K562 (cell line): ENCODE data around the gene URAD. TPM values are rescaled to one million over a fixed set of nuclear protein-coding genes. Genes with fewer than 3 reads are reported as not detected.

Source experiments
- ATAC-seq: fragments of 200-7000 bp; cut with Tn5 transposase; 3 replicates; pipeline ENCODE4 v1.9.1; 2020; ENCODE audit warnings: moderate library complexity
- BruUV-seq: library from RNA; stranded (reverse); fragments of 400-500 nt; replicated peaks from 2 replicates; lab custom pipeline; 2021; lab: Mats Ljungman, UMichigan
- CTCF ChIA-PET: fragments of 300-600 bp; formaldehyde crosslinking; extraction: SDS; loops from one replicate; lab custom pipeline; 2021; ENCODE audit warnings: low intra/inter-chr PET ratio; lab: Yijun Ruan, JAX
- POLR2A ChIA-PET: fragments of 300-600, 350-650 bp; sonication (Branson Sonifier 250); formaldehyde crosslinking; extraction: SDS; loops from one replicate; lab custom pipeline; 2021; ENCODE audit warnings: antibody characterized with exemption, inconsistent platforms; lab: Yijun Ruan, JAX
- DNase-seq, 4 experiments: peaks; one replicate each; pipeline versions ENCODE4 v3.0.0 to v3.0.0-alpha.2; 2011 to 2018; ENCODE audit warnings: low spot score in 3 of 4, mixed read lengths in 3 of 4; ENCODE audit errors: extremely low read depth in 1 of 4
- FAIRE-seq: peaks from 2 replicates; lab custom pipeline; 2011; peaks lifted over from hg19 to GRCh38; lab: Jason Lieb, UNC
- H2AFZ ChIP-seq: 2 replicates; pipeline ENCODE4 v1.6.0; 2011; ENCODE audit warnings: low read depth, low read length, control low read depth, inconsistent platforms
- H3K27ac ChIP-seq: fragments of 200-600 bp; 3 replicates; pipeline ENCODE4 v1.8.0; 2011; ENCODE audit warnings: low read depth, mild to moderate bottlenecking, control low read depth, inconsistent platforms, low read length, moderate library complexity, mixed read lengths; ENCODE audit errors: extremely low read depth
- H3K27me3 ChIP-seq, 2 experiments: fragments of 300-600 bp in 1 of 2; 2 replicates in 1 of 2; 3 replicates in 1 of 2; pipeline versions ENCODE4 v1.6.0 to v1.8.0; 2011; ENCODE audit warnings: inconsistent platforms in 2 of 2, low read length in 2 of 2, mild to moderate bottlenecking in 1 of 2, mixed read lengths in 1 of 2, moderate library complexity in 1 of 2; ENCODE audit not compliant: control insufficient read depth in 2 of 2, insufficient read depth in 2 of 2
- H3K36me3 ChIP-seq: fragments of 300-600 bp; 3 replicates; pipeline ENCODE4 v1.8.0; 2011; ENCODE audit warnings: mild to moderate bottlenecking, low read length, inconsistent platforms; ENCODE audit not compliant: control insufficient read depth, insufficient read depth
- H3K4me1 ChIP-seq, 2 experiments: fragments of 200-600 bp in 1 of 2; replicated peaks in 1 of 2; 2 replicates in 1 of 2; 3 replicates in 1 of 2; pipeline versions ENCODE4 v1.5.1 to v1.8.0; 2011; ENCODE audit warnings: inconsistent platforms in 2 of 2, low read length in 2 of 2, mild to moderate bottlenecking in 1 of 2, mixed read lengths in 1 of 2, moderate library complexity in 1 of 2; ENCODE audit not compliant: control insufficient read depth in 2 of 2, insufficient read depth in 2 of 2
- H3K4me2 ChIP-seq: 2 replicates; pipeline ENCODE4 v1.6.1; 2011; ENCODE audit warnings: low read length, control low read depth, inconsistent platforms, mixed read lengths; ENCODE audit not compliant: insufficient read depth
- H3K4me3 ChIP-seq: fragments of 200-600 bp; sonication (generic), shearing (Covaris generic); 2 replicates; pipeline ENCODE4 v1.5.1; 2016; ENCODE audit warnings: control low read depth, inconsistent platforms
- H3K79me2 ChIP-seq: fragments of 200-600 bp; 3 replicates; pipeline ENCODE4 v1.8.0; 2011; ENCODE audit warnings: low read length, inconsistent platforms; ENCODE audit not compliant: control insufficient read depth, insufficient read depth
- H3K9ac ChIP-seq, 2 experiments: 2 replicates each; pipeline versions ENCODE4 v1.6.0 to v1.6.1; 2011; ENCODE audit warnings: low read depth in 2 of 2, low read length in 2 of 2, control low read depth in 1 of 2, inconsistent platforms in 1 of 2, mild to moderate bottlenecking in 1 of 2, mixed read lengths in 1 of 2; ENCODE audit not compliant: insufficient read depth in 1 of 2
- H3K9me1 ChIP-seq: one replicate; pipeline ENCODE4 v1.6.0; 2011; ENCODE audit warnings: inconsistent platforms, mild to moderate bottlenecking, low read length, moderate library complexity; ENCODE audit not compliant: control insufficient read depth, insufficient read depth
- H3K9me3 ChIP-seq: replicated peaks from 2 replicates; pipeline ENCODE4 v1.5.1; 2011; ENCODE audit warnings: low read depth, low read length, inconsistent platforms; ENCODE audit not compliant: control insufficient read depth, insufficient read depth
- H4K20me1 ChIP-seq: replicated peaks from 2 replicates; pipeline ENCODE4 v1.6.1; 2011; ENCODE audit warnings: low read length, inconsistent platforms, mixed read lengths; ENCODE audit not compliant: control insufficient read depth, insufficient read depth
- CREB3 ChIP-seq: fragments of 450-650 bp; conservative IDR thresholded peaks from 2 replicates; pipeline ENCODE4 v1.6.1; 2016; ENCODE audit warnings: missing genetic modification characterization, low read depth, mild to moderate bottlenecking, missing compliant biosample characterization, moderate library complexity
- DNMT1 ChIP-seq: fragments of 450-650 bp; IDR thresholded peaks from 2 replicates; pipeline ENCODE4 v1.6.1; 2016; ENCODE audit warnings: antibody characterized with exemption, mild to moderate bottlenecking
- ELF4 ChIP-seq: fragments of 450-650 bp; formaldehyde crosslinking; IDR thresholded peaks from 2 replicates; pipeline ENCODE4 v1.4.0; 2022; ENCODE audit warnings: missing genetic modification characterization
- EP300 ChIP-seq: IDR thresholded peaks from 2 replicates; pipeline ENCODE4 v1.6.1; 2012; ENCODE audit warnings: low read length, improper control_type of control experiment
- MCM5 ChIP-seq: fragments of 450-650 bp; IDR thresholded peaks from 2 replicates; pipeline ENCODE4 v1.6.1; 2016; ENCODE audit warnings: low read depth
- NBN ChIP-seq: fragments of 450-650 bp; IDR thresholded peaks from 2 replicates; pipeline ENCODE4 v1.6.1; 2016; ENCODE audit warnings: low read depth, mild to moderate bottlenecking
- RFX1 ChIP-seq: fragments of 450-650 bp; IDR thresholded peaks from 2 replicates; pipeline ENCODE4 v1.6.1; 2016; ENCODE audit warnings: mild to moderate bottlenecking, moderate library complexity
- SMAD4 ChIP-seq: fragments of 250-450 bp; sonication (Bioruptor Pico); conservative IDR thresholded peaks from 2 replicates; pipeline ENCODE4 v1.8.0; 2021; ENCODE audit warnings: inconsistent platforms, mild to moderate bottlenecking, moderate library complexity
- SRSF9 ChIP-seq: fragments of 200-400 bp; formaldehyde crosslinking; IDR thresholded peaks from 2 replicates; pipeline ENCODE4 v1.6.1; 2017; ENCODE audit warnings: low read depth, low read length, borderline replicate concordance
- TEAD1 ChIP-seq, 2 experiments: fragments of 450-650 bp in 1 of 2; sonication (generic) in 1 of 2; formaldehyde crosslinking; IDR thresholded peaks; 2 replicates each; pipeline versions ENCODE4 v1.4.0 to v1.8.0; 2020 to 2022; ENCODE audit warnings: mild to moderate bottlenecking in 2 of 2, missing genetic modification reagents in 1 of 2
- XRCC3 ChIP-seq: fragments of 450-650 bp; IDR thresholded peaks from 2 replicates; pipeline ENCODE4 v1.6.1; 2017; ENCODE audit warnings: mild to moderate bottlenecking, moderate library complexity
- ZNF512 ChIP-seq: IDR thresholded peaks from 2 replicates; pipeline ENCODE4 v1.6.1; 2016; ENCODE audit warnings: missing genetic modification characterization, missing compliant biosample characterization
- ZNF583 ChIP-seq: fragments of 250-450 bp; sonication (Bioruptor Pico); IDR thresholded peaks from 2 replicates; pipeline ENCODE4 v1.4.0; 2020
- ZNF778 ChIP-seq: fragments of 450-650 bp; formaldehyde crosslinking; IDR thresholded peaks from 2 replicates; pipeline ENCODE4 v1.4.0; 2020; ENCODE audit warnings: mild to moderate bottlenecking, moderate library complexity
- whole genome bisulfite sequencing: fragments of 100-300 bp; shearing (Covaris generic); methylation state at CpG from one replicate; pipeline ENCODE4 v1.1.6; 2016; ENCODE audit warnings: low coverage, mixed read lengths; ENCODE audit not compliant: insufficient coverage; ENCODE audit errors: missing lambda C conversion rate; 5-methylcytosine and 5-hydroxymethylcytosine counted together
- in situ Hi-C: fragments of 300-500 bp; cut with MboI; formaldehyde crosslinking; loops from 4 replicates; pipeline ENCODE4 v1.15.0; 2018; ENCODE audit warnings: inconsistent platforms, mixed read lengths
- intact Hi-C: fragments of 100-400 bp; cut with micrococcal nuclease; formaldehyde crosslinking; loops from 2 replicates; pipeline ENCODE4 v1.14.2; 2022
- polyA plus RNA-seq, 8 experiments: library from polyadenylated mRNA; depleted of rRNA in 4 of 8; stranded (reverse) in 5 of 8; unstranded in 3 of 8; fragments of >200 nt; fragmentation: Nextera tagmentation in 2 of 8; fragmentation: Illumina TruSeq in 1 of 8; extraction: Ambion mirVana in 2 of 8; extraction: Trizol in 1 of 8; gene quantifications; 2 replicates each; pipeline versions ENCODE4 v1.2.1 to v1.2.3, GENCODE V29; 2011 to 2014; ENCODE audit warnings: inconsistent platforms in 1 of 8, missing spikeins in 1 of 8
- total RNA-seq, 7 experiments: library from RNA; depleted of rRNA in 6 of 7; stranded (reverse); fragments of >200 nt in 6 of 7; fragmentation: Illumina TruSeq in 2 of 7; extraction: Trizol in 2 of 7; gene quantifications; 2 replicates each; pipeline versions ENCODE4 v1.2.1 to v1.2.3, GENCODE V29; 2011 to 2021; ENCODE audit warnings: low replicate concordance in 1 of 7

URAD gene
- total and polyA plus RNA-seq, 9 of the 15 experiments (the other 6 are each of a cell fraction or from before 2014, with no cell fraction given) = not detected

GRCh38 chr13:28012896-28013295, 24.4 kb upstream of the URAD start (continued):
- TF ChIP-seq NBN = no peak

DNA sequence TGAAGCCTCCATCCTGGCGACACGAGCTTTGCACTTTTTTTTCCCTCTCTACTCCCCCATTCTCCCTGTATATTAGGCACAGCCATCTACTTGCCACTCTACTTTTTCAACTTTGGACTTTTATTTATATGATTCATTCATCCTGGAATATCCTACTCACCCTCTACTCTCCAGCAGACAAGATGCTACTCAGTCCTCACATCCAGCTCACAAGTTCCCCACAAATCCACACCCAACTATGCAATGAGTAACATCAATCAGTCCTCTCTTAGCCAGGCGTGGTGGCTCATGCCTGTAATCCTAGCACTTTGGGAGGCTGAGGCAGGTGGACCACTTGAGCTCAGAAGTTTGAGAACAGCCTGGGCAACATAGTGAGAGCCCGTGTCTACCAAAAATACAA, 23.9 kb upstream of the URAD start:
- DNase-seq = no peak
- in situ Hi-C loops = no loop called here
- Histone ChIP-seq H3K4me1 (no peaks in the 10 kb centered on the region), H3K9me1 (no peaks in the 10 kb centered on the region), H3K9me3 (no peaks in the 10 kb centered on the region), H4K20me1 (no peaks in the 10 kb centered on the region), H2AFZ (no peak overlapping the region), H3K36me3 (no peaks in the 10 kb centered on the region), H3K4me2 (no peak overlapping the region), H3K79me2 (no peaks in the 10 kb centered on the region), H3K27me3 (no peaks in the 10 kb centered on the region; a peak in 1 of 5 replicates), H3K9ac (no peak overlapping the region), H3K27ac (no peak overlapping the region), H3K4me3 (no peak overlapping the region)
- ATAC-seq = no peak
- BruUV-seq = no TSS peak
- FAIRE-seq = no peak
- ChIA-PET POLR2A (interaction anchor here (0.6 kb wide), 1 partner anchor 367 kb away, joined by 3 read pairs; no protein-coding TSS in a partner anchor), CTCF (no interaction called here)
- intact Hi-C loops = no loop called here
- 0% methylated on average over 1 of the region's 4 CpGs for WGBS
- TF ChIP-seq ZNF583 (CRISPR knock-in tag) (no peak), DNMT1 (no peak), MCM5 (no peak), SRSF9 (no peak), RFX1 (no peak), XRCC3 (no peak), SMAD4 (CRISPR knock-in tag) (no peak), TEAD1 (CRISPR knock-in tag; IDR thresholded peaks at IDR 0.05) (no peak), ZNF512 (tag) (no peak), CREB3 (tag) (no peak), ZNF778 (CRISPR knock-in tag) (no peak), EP300 (no peak), ELF4 (CRISPR knock-in tag) (no peak)
